Measurements from ENCODE around the gene GMCL2. TPM values are rescaled to one million over a fixed set of nuclear protein-coding genes. Genes with fewer than 3 reads are reported as not detected.

The GMCL2 gene
- total RNA-seq, 2 experiments from 2014 or later, result not detected

DNA sequence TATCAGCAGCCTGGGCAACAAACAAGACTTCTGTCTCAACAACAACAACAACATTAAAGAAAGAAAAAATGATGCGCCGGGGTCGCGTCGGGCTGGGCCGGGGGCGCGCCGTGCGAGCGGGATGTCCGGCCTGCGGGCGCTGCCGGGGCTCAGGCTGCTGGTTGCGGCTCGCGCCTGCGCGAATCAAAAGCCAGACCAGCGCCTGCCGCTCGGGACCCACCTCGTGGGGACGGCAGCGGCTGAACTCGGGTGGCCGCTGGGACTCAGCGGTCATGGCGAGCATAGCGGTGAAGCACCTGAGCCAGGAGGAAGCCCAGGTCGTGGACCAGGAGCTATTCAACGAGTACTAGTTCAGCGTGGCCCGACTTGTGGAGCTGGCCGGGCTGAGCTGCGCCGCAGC, 21.6 kb downstream of the GMCL2 start:
- intact Hi-C loops (cut with micrococcal nuclease; ENCODE audit: unreplicated experiment), result loop anchor here (10.0 kb wide), 1 partner anchor 561 kb away; the partner anchor contains the start of gene B4GALT7
- CTCF ChIA-PET (ENCODE audit: unreplicated experiment), result no interaction called here
- Histone ChIP-seq H3K9me2 (ENCODE audit: insufficient read depth, low read length) (no peaks in the 10 kb centered on the region), H3K4me3 (ENCODE audit: low read depth, low read length, poor library complexity, severe bottlenecking) (no peak overlapping the region), H2AFZ (ENCODE audit: low read length) (no peak overlapping the region), H3K4me2 (ENCODE audit: low read length) (no peak overlapping the region), H3K79me2 (ENCODE audit: insufficient read depth, low read depth, low read length) (no peaks in the 10 kb centered on the region), H3K27ac (ENCODE audit: low read depth, low read length, poor library complexity, severe bottlenecking) (no peak overlapping the region), H3K4me1 (ENCODE audit: insufficient read depth, low read length, poor library complexity, severe bottlenecking) (peaks cover 19% of the 10 kb centered on the region), H3K36me3 (ENCODE audit: insufficient read depth, low read length) (no peaks in the 10 kb centered on the region), H4K20me1 (ENCODE audit: insufficient read depth, low read length) (no peaks in the 10 kb centered on the region), H3K9me3 (ENCODE audit: low read length) (no peaks in the 10 kb centered on the region)
- POLR2A ChIA-PET, result no interaction called here
- TF ChIP-seq EZH2phosphoT487 (IDR thresholded peaks at IDR 0.05; ENCODE audit: borderline replicate concordance, low read depth, low read length) (no peak), CTCF (conservative IDR thresholded peaks at IDR 0.05; ENCODE audit: low read length) (no peak)
- DNase-seq (ENCODE audit: low spot score), result no peak
- no TSS peak for BruUV-seq (replicated peaks)

- H3K4me2 ChIP-seq (ENCODE audit: low read length), result peak overlapping the region; percentile 69
- DNase-seq (ENCODE audit: low spot score), result peak; percentile 90
- ChIA-PET POLR2A (interaction anchor here (0.8 kb wide), 1 partner anchor 11 kb away, joined by 4 read pairs; the partner anchor contains the start of gene NHP2), CTCF (ENCODE audit: unreplicated experiment) (interaction anchor here (3.3 kb wide), 1 partner anchor 89 kb away, joined by 23 read pairs; no protein-coding TSS in a partner anchor)
- H3K9me2 ChIP-seq (ENCODE audit: insufficient read depth, low read length), result no peaks in the 10 kb centered on the region
- H3K27ac ChIP-seq (ENCODE audit: low read depth, low read length, poor library complexity, severe bottlenecking), result no peak overlapping the region
- H3K9me3 ChIP-seq (ENCODE audit: low read length), result no peaks in the 10 kb centered on the region
- H3K79me2 ChIP-seq (ENCODE audit: insufficient read depth, low read depth, low read length), result no peaks in the 10 kb centered on the region
- peak overlapping the region; percentile 38 for H3K4me3 ChIP-seq (ENCODE audit: low read depth, low read length, poor library complexity, severe bottlenecking)
- no peaks in the 10 kb centered on the region for H3K36me3 ChIP-seq (ENCODE audit: insufficient read depth, low read length)
- H3K4me1 ChIP-seq (ENCODE audit: insufficient read depth, low read length, poor library complexity, severe bottlenecking), result peaks cover 30% of the 10 kb centered on the region
- intact Hi-C loops (cut with micrococcal nuclease; ENCODE audit: unreplicated experiment), result loop anchor here (1.0 to 10.0 kb wide), 5 partner anchors 18 to 559 kb away; partner anchors contain the start of gene B4GALT7
- BruUV-seq (replicated peaks), result no TSS peak
- peak overlapping the region; percentile 94 for H2AFZ ChIP-seq (ENCODE audit: low read length)
- TF ChIP-seq CTCF (conservative IDR thresholded peaks at IDR 0.05; ENCODE audit: low read length), result peak; percentile 98
- no peak for TF ChIP-seq EZH2phosphoT487 (IDR thresholded peaks at IDR 0.05; ENCODE audit: borderline replicate concordance, low read depth, low read length)
- no peaks in the 10 kb centered on the region for H4K20me1 ChIP-seq (ENCODE audit: insufficient read depth, low read length)
These were observed 23.1 kb downstream of the GMCL2 start for GRCh38 chr5:178163772-178164735.

Measured in OCI-LY7 (cell line).